ENCODE data around the gene HCAR3.
"Not testable (repeated sequence)": the region's sequence is repeated elsewhere in the genome, so short reads cannot be mapped to it uniquely, and the experiment has no call there.

Gene HCAR3

DNA sequence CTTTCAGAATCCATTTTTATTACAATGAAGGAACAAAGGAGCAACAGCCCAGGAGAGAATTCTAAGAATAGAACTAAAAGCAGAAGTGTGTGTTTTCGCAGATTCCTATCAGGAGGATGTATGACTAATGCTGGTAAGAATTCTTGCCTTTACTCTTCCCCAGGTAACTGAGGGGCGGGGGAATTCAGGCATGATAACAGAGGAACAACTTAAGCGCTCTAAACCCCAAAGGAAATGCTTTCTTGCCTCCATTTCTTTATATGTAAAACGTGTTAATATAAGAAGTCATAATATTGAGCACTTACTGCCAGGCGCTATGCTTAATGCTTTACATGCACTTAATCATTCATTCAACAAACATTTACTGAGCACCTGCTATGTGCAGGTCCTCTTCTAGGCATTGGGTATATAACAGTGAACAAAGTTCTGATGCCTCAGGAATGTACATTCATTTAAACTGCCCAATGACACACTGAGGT is 9.5 kb upstream of the HCAR3 start:
- DNase-seq = peak; percentile 89
- in situ Hi-C loops (cut with MboI; ENCODE audit: low pct_unique_long_range_greater_than_20kb, low sequenced_read_pairs) = loop anchor here (25.0 kb wide), 1 partner anchor 89 kb away; no protein-coding TSS in a partner anchor

DNA sequence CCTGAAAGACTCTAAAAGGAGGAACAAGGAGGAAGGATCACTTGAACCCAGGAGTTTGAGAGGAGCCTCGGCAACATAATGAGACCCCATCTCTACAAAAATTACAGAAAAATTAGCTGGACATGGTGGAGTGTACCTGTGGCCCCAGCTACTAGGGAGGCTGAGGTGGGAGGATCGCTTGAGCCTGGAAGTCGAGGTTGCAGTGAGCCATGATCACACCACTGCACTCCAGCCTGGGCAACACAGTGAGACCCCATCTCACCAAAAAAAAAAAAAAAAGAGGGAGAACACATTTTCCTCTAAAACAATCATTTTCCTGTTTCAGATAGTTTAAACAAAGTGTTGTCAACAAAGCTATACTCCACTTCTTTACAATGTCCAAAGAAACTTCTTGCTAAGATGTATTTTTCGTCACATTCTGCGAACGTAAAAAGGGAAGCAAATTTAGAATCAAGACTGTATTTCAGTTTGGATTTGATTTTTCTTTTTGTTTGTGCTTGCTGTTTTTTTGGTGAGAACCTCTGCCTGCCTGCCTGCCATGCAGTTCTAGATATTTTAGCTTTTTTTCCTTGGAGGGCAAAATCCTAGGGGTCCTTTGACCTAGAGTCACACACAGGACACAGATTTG is 9.0 kb upstream of the HCAR3 start:
- in situ Hi-C loops (cut with MboI; ENCODE audit: low pct_unique_long_range_greater_than_20kb, low sequenced_read_pairs) = loop anchor here (25.0 kb wide), 1 partner anchor 88 kb away; no protein-coding TSS in a partner anchor
- no peak for DNase-seq

DNA sequence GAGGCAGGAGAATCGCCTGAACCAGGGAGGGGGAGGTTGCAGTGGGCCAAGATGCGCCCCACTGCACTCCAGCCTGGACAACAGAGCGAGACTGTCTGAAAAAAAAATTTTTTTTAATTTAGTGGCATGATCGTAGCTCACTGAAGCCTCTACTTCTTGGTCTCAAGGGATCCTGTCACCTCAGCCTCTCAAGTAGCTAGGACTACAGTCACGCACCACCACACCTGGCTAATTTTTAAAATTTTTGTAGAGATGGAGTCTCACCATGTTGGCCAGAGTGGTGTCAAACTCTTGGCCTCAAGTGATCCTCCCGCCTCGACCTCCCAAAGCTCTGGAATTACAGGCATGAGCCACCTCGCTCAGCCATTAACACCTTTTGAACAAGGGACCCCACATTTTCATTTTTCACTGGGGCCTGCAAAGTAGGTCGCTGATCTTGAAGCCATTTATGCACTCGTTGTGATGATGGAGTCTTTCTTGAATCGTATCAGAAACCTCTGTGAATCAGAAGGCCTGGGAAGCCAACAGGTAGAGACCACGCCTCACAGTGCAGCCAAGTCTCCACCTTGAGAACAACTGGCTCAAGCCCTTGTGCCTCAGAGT is 8.1 kb upstream of the HCAR3 start:
- in situ Hi-C loops (cut with MboI; ENCODE audit: low pct_unique_long_range_greater_than_20kb, low sequenced_read_pairs) = loop anchor here (25.0 kb wide), 1 partner anchor 87 kb away; no protein-coding TSS in a partner anchor
- no peak for DNase-seq

DNA sequence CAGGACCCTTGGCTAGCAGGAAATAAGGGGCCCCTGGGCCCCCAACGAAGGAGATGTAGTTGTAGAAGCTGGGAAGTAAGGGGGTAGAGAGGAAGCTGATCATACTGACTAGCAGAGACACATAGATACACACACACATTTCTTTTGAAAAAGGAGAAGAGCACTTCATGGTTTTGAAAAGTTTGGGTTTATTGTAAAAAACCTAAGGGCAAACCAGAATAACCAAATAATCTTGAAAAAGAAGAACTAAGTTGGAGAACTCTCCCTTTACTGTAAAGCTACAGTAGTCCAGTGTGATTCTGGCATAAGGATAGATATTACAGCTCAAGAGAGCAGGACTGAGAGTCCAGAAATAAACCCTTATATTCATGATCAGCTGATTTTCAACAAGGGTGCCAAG is 5.8 kb upstream of the HCAR3 start:
- in situ Hi-C loops (cut with MboI; ENCODE audit: low pct_unique_long_range_greater_than_20kb, low sequenced_read_pairs) = no loop called here
- peak; percentile 52 for DNase-seq

DNA sequence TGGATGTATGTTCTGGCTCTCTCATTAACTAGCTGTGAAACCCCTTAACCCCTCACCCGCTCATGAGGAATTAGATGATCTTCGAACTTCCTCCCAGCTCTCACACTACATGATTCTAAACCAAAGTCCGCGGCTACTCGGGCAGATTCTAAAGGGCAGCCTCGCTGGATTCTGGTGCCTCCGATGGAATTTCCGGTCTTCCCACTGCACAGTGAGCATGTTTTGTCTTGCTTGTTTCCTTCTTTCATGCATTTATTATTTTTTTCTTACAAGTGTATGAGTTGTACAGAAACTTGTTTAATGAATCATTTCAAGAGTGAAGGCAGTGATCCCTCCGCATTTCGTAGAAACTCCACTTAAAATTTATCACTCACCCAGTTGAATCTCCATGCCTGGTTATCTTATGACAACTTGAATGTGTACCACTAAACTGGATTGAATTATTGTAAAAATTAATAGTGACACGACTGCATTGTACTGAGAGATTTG is 4.5 kb upstream of the HCAR3 start:
- in situ Hi-C loops (cut with MboI; ENCODE audit: low pct_unique_long_range_greater_than_20kb, low sequenced_read_pairs) = no loop called here
- DNase-seq = no peak

DNA sequence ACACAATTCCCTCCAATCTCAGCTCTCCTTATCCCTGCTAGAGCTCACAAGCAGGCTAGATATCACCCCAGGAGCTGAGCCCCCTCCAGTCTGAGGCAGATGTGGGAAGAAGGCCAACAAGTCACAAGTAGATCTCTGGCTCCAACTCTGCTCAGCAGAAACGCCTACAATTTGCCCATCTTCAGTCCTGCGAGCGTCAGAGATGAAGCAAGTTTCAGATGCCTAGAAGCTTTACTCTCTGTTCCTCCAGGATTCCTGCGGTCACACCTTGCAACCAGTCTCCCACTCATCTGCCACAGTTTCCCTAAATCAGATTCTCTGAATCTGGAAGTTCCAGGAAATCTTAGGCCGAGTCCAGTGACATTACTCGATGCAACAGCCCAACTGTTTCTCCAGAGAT is 1.4 kb downstream of the HCAR3 start:
- not testable (repeated sequence) for DNase-seq

DNA sequence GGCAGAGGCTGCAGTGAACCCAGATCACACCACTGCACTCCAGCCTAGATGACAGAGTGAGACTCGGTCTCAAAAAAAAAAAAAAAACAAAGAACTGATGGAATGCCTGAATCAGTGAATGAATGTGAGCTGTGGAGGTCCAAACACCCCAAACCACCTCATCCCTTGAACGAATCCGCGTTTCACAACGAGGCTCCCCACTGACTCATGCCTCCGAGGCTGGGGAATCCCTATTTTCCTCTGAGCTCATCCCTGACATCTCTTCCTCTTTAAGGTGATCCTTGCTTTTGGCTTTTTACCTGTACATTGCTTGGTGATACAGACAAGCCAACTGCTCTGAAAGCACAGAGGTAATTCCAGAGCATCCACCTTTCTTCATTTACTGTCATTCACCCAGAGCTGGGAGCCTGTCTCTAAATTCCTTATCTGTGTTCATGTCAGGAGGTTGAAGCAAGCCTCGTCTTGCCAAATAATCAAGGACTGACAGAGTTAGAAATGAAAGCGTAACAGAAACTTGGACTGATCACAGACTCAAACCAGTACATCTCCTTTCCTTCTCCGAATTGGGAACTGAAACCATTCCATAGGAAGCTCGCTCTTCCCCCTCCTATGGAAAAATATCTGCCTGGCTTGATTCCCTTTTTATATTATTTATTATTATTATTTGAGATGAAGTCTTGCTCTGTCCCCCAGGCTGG is 3.0 kb downstream of the HCAR3 start:
- DNase-seq; in situ Hi-C loops (cut with MboI; ENCODE audit: low pct_unique_long_range_greater_than_20kb, low sequenced_read_pairs): not testable (repeated sequence)

More for the DNA sequence above, 1.4 kb downstream of the HCAR3 start:
- in situ Hi-C loops (cut with MboI; ENCODE audit: low pct_unique_long_range_greater_than_20kb, low sequenced_read_pairs) = not testable (repeated sequence)

DNA sequence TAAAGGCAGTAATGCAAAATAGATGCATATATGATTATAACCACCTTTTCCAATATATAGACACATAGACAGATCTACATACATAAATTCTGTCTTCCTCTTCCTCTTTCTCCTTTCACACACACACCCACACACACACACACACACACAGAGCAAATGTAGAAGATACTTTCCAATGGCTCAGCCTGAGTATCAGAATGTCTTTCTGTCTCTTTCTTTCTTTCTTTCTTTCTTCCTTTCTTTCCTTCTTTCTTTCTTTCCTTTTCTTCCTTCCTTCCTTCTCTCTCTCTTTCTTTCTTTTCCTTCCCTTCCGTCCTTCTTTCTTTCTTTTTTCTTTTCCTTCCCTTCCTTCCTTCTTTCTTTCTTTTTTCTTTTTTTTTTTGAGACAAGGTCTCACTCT is 5.3 kb downstream of the HCAR3 start:
- in situ Hi-C loops (cut with MboI; ENCODE audit: low pct_unique_long_range_greater_than_20kb, low sequenced_read_pairs) = not testable (repeated sequence)
- peak; percentile 56 for DNase-seq

DNA sequence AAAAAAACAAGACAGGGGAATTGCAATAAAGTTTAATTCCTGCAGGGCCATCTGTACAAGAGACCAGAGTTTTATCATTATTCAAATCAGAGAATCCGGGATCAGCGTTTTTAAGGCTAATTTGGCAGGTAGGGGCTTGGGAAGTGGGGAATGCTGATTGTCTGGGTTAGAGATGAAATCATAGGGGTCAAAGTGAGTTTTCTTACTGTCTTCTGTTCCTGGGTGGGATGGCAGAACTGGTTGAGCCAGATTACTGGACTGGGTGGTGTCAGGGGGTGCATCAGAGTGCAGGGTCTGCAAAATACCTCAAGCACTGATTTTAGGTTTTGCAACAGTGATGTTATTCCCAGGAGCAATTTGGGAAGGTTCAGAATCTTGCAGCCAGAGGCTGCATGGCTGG is 6.3 kb downstream of the HCAR3 start:
- in situ Hi-C loops (cut with MboI; ENCODE audit: low pct_unique_long_range_greater_than_20kb, low sequenced_read_pairs); DNase-seq: not testable (repeated sequence)

DNA sequence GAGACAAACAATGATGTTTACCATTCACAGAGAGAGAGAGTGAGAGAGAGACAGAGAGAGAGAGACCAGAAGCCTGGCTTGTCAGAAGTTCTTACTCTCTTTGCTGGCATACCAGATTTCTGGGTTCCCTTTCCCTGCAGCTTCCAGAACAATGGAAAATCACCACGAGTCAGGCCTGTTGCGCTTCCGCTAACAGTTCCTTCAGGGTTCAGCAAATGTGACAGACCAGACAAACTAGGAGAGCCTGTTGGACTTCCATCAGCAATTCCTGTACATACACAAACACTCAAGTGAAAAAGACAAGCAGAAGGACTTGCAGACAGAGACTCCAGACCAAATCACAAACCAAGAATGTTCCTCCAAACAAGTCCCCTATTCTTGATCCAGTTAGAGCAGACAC is 7.3 kb downstream of the HCAR3 start:
- DNase-seq; in situ Hi-C loops (cut with MboI; ENCODE audit: low pct_unique_long_range_greater_than_20kb, low sequenced_read_pairs): not testable (repeated sequence)

DNA sequence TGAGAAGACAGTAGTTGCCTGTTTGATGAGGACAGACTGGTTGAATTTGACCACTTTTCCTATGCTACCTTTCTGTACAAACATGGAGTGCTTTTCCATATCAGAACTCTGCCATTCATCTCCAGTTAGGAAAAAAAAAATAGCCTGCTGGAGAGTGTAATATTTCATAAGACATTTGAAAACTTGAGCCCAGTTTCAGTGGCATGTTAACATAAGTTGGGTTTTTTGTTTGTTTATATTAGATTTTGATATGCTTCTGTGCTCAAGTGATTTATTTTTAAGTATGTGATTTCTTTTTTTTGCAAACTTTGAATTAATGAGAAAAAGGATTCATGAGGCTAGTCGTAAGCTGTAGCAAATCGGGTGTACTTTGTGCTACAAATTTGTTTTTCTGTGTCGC is 12.8 kb downstream of the HCAR3 start:
- in situ Hi-C loops (cut with MboI; ENCODE audit: low pct_unique_long_range_greater_than_20kb, low sequenced_read_pairs); DNase-seq: not testable (repeated sequence)

DNA sequence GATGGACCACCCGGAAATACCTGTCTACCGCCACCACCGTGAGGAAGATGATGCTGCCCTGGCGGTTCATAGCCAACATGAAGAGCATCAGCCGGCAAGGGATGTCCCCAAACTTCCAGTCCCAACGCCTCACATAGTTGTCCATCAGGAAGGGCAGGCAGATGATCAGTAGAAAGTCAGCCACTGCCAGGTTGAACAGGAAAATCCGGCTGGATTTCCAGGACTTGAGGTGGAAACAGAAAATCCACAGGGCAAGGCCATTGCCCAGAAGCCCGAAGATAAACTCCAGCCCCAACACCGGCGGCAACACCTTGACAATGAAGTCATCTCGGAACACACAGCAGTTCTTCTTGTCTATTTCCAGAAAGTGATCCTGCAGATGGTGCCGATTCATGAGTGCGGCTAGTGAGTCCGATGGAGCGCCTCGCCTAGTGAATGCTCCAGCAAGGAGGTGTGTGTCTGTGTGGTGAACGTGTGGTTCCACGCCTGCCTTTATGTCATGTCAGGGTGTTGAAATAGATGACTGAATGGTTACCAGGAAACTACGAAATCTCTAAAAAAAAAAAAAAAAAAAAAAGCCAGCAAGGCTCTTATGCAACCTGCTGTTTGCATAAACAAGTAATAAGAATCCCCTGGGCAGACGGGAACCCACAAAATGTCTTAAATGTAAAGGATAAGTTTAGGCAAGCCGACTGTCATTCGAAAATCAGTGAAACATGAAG is 13.6 kb downstream of the HCAR3 start, which contains the start of gene HCAR2:
TSS of gene HCAR2 (minus strand) at position 468 of the 722 bp plus-strand sequence. CDS start at position 394, 74 bp downstream.
- in situ Hi-C loops (cut with MboI; ENCODE audit: low pct_unique_long_range_greater_than_20kb, low sequenced_read_pairs); DNase-seq: not testable (repeated sequence)

DNA sequence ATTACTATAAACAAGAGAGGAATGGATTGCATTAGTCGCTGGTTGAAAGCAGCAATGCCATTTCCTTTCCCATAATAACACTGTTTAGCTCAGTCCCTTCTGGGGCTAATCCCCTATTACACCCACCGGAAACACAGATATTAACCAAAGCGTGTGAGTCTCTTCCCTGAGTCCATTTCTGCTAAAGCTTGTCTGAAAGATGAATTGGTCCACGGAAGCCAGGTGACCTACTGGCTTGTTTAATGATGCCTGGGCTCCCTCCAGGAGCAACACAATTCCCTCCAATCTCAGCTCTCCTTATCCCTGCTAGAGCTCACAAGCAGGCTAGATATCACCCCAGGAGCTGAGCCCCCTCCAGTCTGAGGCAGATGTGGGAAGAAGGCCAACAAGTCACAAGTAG is 15.1 kb downstream of the HCAR3 start:
- DNase-seq; in situ Hi-C loops (cut with MboI; ENCODE audit: low pct_unique_long_range_greater_than_20kb, low sequenced_read_pairs): not testable (repeated sequence)

DNA sequence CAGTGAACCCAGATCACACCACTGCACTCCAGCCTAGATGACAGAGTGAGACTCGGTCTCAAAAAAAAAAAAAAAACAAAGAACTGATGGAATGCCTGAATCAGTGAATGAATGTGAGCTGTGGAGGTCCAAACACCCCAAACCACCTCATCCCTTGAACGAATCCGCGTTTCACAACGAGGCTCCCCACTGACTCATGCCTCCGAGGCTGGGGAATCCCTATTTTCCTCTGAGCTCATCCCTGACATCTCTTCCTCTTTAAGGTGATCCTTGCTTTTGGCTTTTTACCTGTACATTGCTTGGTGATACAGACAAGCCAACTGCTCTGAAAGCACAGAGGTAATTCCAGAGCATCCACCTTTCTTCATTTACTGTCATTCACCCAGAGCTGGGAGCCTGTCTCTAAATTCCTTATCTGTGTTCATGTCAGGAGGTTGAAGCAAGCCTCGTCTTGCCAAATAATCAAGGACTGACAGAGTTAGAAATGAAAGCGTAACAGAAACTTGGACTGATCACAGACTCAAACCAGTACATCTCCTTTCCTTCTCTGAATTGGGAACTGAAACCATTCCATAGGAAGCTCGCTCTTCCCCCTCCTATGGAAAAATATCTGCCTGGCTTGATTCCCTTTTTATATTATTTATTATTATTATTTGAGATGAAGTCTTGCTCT is 16.4 kb downstream of the HCAR3 start:
- DNase-seq = not testable (repeated sequence)

DNA sequence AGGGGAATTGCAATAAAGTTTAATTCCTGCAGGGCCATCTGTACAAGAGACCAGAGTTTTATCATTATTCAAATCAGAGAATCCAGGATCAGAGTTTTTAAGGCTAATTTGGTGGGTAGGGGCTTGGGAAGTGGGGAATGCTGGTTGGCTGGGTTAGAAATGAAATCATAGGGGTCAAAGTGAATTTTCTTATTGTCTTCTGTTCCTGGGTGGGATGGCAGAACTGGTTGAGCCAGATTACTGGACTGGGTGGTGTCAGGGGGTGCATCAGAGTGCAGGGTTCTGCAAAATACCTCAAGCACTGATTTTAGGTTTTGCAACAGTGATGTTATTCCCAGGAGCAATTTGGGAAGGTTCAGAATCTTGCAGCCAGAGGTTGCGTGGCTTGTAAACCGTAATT is 19.7 kb downstream of the HCAR3 start:
- in situ Hi-C loops (cut with MboI; ENCODE audit: low pct_unique_long_range_greater_than_20kb, low sequenced_read_pairs); DNase-seq: not testable (repeated sequence)

More for the DNA sequence above, 16.4 kb downstream of the HCAR3 start:
- in situ Hi-C loops (cut with MboI; ENCODE audit: low pct_unique_long_range_greater_than_20kb, low sequenced_read_pairs) = not testable (repeated sequence)

DNA sequence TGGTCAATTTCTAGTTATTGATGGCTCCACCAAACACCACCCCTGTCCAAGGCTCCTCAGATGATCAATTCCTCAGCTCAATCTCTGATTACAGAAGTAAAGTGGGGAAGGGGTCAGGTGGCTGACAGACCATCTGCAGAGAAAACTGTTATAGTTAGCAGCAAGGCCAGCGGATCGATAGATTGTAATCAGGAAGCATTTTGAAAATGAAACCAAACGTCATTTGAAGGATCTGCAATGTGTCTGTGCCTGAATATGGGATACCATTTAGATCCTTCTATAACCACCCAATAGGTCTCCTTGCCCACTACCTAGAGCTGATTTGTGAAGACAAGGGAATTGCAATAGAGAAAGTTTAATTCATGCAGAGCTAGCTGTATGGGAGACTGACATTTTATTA is 25.0 kb downstream of the HCAR3 start:
- in situ Hi-C loops (cut with MboI; ENCODE audit: low pct_unique_long_range_greater_than_20kb, low sequenced_read_pairs) = no loop called here

DNA sequence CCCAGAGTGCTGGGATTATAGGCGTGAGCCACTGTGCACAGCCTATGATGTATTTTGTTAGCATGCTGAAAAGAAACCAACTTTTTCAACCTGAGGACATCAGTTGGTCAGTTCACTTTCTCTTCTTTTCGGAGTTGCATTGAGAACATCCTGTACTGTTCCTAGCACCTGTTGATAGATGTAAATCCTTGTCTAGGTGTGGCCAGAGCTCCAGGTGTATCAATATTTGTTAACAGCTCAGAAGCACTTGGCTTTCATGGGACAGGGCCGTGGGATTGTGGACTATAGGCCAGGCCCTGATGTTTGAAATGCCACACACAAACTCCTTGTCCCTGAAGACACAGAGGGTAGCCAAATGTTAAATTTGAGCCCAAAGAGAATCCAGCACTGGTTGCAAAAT is 28.3 kb downstream of the HCAR3 start:
- in situ Hi-C loops (cut with MboI; ENCODE audit: low pct_unique_long_range_greater_than_20kb, low sequenced_read_pairs) = no loop called here
- DNase-seq = no peak

More for the DNA sequence above, 25.0 kb downstream of the HCAR3 start:
- no peak for DNase-seq

DNA sequence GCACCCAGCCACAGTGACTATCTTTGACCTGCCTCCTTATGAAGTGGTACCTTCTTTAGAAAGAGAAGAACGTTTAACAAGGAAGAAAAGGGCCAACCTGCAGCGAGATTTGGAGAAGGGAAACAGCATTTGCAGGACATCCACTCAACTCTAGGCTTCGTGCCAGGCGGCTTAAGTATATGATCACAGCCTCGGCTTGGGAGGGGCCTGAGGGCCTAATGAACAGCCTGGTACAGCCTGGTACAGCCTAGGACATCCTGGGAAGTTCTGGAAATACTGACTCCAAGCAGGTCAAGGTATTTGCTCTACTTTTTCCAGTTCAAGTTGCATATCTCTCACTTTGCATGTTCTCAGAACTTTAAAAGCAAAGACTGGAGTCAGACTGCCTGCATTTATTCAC is 29.5 kb downstream of the HCAR3 start:
- in situ Hi-C loops (cut with MboI; ENCODE audit: low pct_unique_long_range_greater_than_20kb, low sequenced_read_pairs) = no loop called here
- no peak for DNase-seq

DNA sequence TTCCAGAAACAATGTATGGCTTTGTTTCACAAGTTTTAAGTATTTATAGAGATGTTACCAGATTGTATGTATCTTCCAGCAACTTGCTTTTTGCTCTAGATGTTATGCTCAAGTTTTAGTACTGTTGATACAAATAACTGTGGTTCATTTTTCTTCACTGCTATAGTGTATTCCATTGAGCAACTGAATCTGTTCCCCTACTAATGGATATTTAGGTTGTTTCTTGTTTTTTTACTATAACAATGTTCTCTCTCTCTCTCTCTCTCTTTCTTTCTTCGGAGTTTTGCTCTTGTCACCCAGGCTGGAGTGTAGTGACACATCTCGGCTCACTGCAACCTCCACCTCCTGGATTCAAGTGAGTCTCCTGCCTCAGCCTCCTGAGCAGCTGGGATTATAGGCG is 30.1 kb downstream of the HCAR3 start:
- no peak for DNase-seq
- in situ Hi-C loops (cut with MboI; ENCODE audit: low pct_unique_long_range_greater_than_20kb, low sequenced_read_pairs) = no loop called here

Data from KBM-7 (cell line).